Adrenal gland (tissue), 5 donors: ENCODE data around the gene CNOT11.

Experiments used
- POLR2A ChIP-seq, 2 donors: fragments of 450-650 bp; IDR thresholded peaks; one replicate each; pipeline ENCODE4 v1.6.1; 2017; ENCODE audit warnings: antibody characterized with exemption in 2 of 2, mild to moderate bottlenecking in 2 of 2, moderate library complexity in 1 of 2
- TF ChIP-seq, protein P1 (sequence below), 6 experiments: fragments of 450-650 bp in 4 of 6; fragments of 200-600 bp in 2 of 6; sonication (generic) in 1 of 6; IDR thresholded peaks; 1 replicate in 5 of 6; 2 replicates in 1 of 6; pipeline versions ENCODE4 v1.5.1 to v1.8.0; 2016 to 2021; ENCODE audit warnings: antibody characterized with exemption in 6 of 6, mild to moderate bottlenecking in 2 of 6, moderate library complexity in 1 of 6
- donor health status: DM: no; HTN: no; CAD: no.

DNA sequence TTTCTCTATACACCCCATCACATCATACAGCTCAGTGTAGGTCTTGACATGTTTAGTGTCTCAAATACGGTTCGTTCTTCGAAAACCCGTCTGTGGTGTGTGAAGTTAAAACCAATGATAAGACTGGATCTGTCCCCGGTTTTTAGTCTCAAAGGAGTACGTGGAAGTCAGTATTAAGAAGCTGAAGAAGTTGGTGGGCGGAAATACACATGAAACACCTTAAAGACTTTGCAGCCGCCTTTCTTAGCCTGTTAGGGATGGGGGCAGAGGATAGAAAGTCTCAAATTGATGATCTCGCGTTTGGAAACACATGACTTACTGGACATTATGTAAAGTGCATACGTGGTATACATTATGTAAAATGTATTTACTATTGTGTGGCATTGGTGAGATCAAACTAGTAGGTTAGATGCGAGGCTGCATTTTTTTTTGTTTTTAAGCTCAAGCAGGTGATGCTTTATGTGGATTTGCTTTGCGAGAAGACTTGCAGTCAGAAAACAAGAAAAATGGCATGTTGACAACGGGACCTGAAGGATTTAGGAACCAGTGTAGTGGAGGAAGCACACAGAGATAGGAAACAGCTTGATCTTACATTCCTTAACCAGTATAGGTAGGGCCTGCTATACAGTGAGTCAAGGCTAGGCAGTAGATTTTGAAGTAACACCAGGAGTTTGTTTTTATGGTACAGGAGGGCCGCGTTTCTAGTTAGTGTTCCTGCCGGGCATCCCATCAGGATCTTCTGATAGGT, 1.2 kb downstream of the CNOT11 start:
- TF ChIP-seq, protein P1, sequence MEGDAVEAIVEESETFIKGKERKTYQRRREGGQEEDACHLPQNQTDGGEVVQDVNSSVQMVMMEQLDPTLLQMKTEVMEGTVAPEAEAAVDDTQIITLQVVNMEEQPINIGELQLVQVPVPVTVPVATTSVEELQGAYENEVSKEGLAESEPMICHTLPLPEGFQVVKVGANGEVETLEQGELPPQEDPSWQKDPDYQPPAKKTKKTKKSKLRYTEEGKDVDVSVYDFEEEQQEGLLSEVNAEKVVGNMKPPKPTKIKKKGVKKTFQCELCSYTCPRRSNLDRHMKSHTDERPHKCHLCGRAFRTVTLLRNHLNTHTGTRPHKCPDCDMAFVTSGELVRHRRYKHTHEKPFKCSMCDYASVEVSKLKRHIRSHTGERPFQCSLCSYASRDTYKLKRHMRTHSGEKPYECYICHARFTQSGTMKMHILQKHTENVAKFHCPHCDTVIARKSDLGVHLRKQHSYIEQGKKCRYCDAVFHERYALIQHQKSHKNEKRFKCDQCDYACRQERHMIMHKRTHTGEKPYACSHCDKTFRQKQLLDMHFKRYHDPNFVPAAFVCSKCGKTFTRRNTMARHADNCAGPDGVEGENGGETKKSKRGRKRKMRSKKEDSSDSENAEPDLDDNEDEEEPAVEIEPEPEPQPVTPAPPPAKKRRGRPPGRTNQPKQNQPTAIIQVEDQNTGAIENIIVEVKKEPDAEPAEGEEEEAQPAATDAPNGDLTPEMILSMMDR (IDR thresholded peaks at IDR 0.05) = no peak
- no peak for TF ChIP-seq POLR2A (IDR thresholded peaks at IDR 0.05)
